ENCODE measurements around the gene IDH3B. TPM values are rescaled to one million over a fixed set of nuclear protein-coding genes. Genes with fewer than 3 reads are reported as not detected.
"Not testable (repeated sequence)": the region's sequence is repeated elsewhere in the genome, so short reads cannot be mapped to it uniquely, and the experiment has no call there.

Gene IDH3B
- total RNA-seq, 1 donor from 2014 or later = 71.0 TPM

DNA sequence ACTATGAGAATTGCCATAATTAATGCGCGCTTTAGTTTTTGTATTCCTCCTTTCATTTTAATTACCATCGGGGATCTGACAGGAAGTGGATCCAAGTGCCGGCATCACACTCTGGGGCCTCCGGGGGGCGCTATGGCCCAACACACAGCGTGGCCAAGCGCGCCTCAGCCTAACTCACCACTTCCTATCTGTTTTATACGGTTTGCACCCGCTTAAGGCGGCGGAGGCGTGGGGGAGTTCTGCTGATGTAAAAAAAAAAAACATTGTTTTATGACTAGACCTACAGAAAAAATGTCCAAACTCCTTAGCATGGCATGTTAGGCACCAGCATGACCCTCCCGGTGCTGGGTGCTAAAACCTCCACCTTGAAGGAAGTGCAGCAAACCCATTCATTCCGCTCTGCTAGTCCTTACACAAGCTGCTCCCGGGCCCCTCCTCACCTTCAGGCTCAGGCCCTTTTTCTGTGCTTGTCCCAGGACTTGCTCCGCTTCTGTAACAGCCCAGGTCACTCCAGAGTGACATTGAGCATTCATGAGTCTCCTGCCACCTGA, 24.1 kb upstream of the IDH3B start:
- H3K27me3 ChIP-seq = no peaks in the 10 kb centered on the region
- TF ChIP-seq, protein P1, sequence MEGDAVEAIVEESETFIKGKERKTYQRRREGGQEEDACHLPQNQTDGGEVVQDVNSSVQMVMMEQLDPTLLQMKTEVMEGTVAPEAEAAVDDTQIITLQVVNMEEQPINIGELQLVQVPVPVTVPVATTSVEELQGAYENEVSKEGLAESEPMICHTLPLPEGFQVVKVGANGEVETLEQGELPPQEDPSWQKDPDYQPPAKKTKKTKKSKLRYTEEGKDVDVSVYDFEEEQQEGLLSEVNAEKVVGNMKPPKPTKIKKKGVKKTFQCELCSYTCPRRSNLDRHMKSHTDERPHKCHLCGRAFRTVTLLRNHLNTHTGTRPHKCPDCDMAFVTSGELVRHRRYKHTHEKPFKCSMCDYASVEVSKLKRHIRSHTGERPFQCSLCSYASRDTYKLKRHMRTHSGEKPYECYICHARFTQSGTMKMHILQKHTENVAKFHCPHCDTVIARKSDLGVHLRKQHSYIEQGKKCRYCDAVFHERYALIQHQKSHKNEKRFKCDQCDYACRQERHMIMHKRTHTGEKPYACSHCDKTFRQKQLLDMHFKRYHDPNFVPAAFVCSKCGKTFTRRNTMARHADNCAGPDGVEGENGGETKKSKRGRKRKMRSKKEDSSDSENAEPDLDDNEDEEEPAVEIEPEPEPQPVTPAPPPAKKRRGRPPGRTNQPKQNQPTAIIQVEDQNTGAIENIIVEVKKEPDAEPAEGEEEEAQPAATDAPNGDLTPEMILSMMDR (IDR thresholded peaks at IDR 0.05) = peak in 1 of 3 experiments; percentile 22
- TF ChIP-seq POLR2AphosphoS5 (IDR thresholded peaks at IDR 0.05; ENCODE audit: insufficient read depth in 1 of 2, low read depth in 1 of 2) = no peak
- TF ChIP-seq POLR2A (IDR thresholded peaks at IDR 0.05) = no peak
- no peak for DNase-seq (ENCODE audit: extremely low spot score in 2 of 2)

DNA sequence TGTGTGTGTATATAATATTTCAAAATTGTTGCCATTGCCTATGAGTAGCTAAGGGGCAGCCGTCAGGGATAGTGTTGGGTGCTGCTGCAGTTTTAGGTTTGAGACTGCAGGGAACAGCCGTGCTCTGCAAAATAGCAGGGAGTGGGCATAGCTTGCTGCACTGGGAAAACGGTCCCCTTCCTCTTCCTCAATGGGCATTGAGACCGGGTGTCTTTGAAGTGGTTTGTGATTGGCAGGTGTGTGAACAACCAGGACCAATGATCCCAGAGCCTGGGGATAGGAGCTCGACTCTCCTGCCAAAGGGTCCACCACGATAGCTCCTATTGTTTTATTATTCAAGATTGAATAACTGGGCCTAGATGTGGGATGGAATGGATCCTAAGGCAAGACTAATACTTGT, 23.5 kb upstream of the IDH3B start:
- no peak for DNase-seq (ENCODE audit: extremely low spot score in 2 of 2)
- no peak overlapping the region for H3K4me3 ChIP-seq
- no peaks in the 10 kb centered on the region for H3K27me3 ChIP-seq
- H3K9me3 ChIP-seq = no peaks in the 10 kb centered on the region
- no peak overlapping the region for H3K27ac ChIP-seq
- peaks cover 4% of the 10 kb centered on the region for H3K4me1 ChIP-seq
- intact Hi-C loops (cut with DNase I) = no loop called here
- TF ChIP-seq POLR2AphosphoS5 (IDR thresholded peaks at IDR 0.05; ENCODE audit: insufficient read depth in 1 of 2, low read depth in 1 of 2) (no peak), POLR2A (IDR thresholded peaks at IDR 0.05) (no peak)
- TF ChIP-seq, protein P1 (IDR thresholded peaks at IDR 0.05) = no peak
- H3K36me3 ChIP-seq = no peaks in the 10 kb centered on the region

More for the DNA sequence above, 24.1 kb upstream of the IDH3B start:
- Histone ChIP-seq H3K9me3 (no peaks in the 10 kb centered on the region), H3K4me3 (no peak overlapping the region), H3K27ac (no peak overlapping the region), H3K4me1 (peaks cover 4% of the 10 kb centered on the region), H3K36me3 (no peaks in the 10 kb centered on the region)
- intact Hi-C loops (cut with DNase I) = no loop called here

DNA sequence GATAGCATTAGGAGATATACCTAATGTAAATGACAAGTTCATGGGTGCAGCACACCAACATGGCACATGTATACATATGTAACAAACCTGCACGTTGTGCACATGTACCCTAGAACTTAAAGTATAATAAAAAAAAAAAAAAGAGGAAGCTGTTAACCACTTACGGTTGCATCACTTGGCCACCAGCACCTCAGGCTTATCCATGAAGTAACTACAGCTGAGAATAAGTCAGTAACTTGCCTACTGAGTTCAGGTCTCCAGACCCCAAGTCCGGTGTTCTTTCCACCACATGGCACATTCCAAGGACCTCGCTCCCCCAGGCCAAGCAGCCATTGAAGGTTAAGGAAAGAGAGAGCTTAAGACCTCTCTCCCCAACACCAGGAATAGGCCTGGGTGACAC, 20.8 kb upstream of the IDH3B start:
- H3K9me3 ChIP-seq; H3K27ac ChIP-seq; DNase-seq (ENCODE audit: extremely low spot score in 2 of 2); H3K27me3 ChIP-seq; H3K36me3 ChIP-seq; H3K4me1 ChIP-seq; H3K4me3 ChIP-seq; intact Hi-C loops (cut with DNase I): not testable (repeated sequence)

- H3K4me1 ChIP-seq; H3K4me3 ChIP-seq; DNase-seq (ENCODE audit: extremely low spot score in 2 of 2); H3K36me3 ChIP-seq; H3K27ac ChIP-seq; H3K9me3 ChIP-seq; H3K27me3 ChIP-seq; intact Hi-C loops (cut with DNase I): not testable (repeated sequence)
Observed at GRCh38 chr20:2682040-2682439, 18.0 kb upstream of the IDH3B start.

DNA sequence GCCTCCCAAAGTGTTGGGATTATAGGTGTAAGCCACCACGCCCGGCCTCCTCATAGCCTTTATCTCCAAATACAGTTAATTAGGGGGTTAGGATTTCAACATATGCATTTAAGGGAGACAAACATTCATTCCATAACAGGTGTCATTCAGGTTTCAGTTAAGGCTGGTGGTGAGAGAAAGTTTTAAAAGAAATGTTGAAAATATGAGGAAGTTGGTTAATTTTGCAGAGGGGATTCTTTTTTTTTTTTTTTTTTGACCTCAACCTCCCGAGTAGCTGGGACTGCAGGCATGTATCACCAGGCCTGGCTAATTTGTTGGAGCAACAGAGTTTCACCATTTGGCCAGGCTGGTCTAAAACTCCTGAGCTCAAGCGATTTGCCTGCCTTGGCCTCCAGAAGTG, 16.0 kb upstream of the IDH3B start:
- intact Hi-C loops (cut with DNase I) = no loop called here
- no peak overlapping the region for H3K27ac ChIP-seq
- H3K27me3 ChIP-seq = no peaks in the 10 kb centered on the region
- no peaks in the 10 kb centered on the region for H3K4me1 ChIP-seq
- TF ChIP-seq, protein P1 (IDR thresholded peaks at IDR 0.05) = no peak
- TF ChIP-seq POLR2AphosphoS5 (IDR thresholded peaks at IDR 0.05; ENCODE audit: insufficient read depth in 1 of 2, low read depth in 1 of 2) = no peak
- TF ChIP-seq POLR2A (IDR thresholded peaks at IDR 0.05) = no peak
- DNase-seq (ENCODE audit: extremely low spot score in 2 of 2) = no peak
- no peak overlapping the region for H3K4me3 ChIP-seq
- no peaks in the 10 kb centered on the region for H3K36me3 ChIP-seq
- H3K9me3 ChIP-seq = no peaks in the 10 kb centered on the region

DNA sequence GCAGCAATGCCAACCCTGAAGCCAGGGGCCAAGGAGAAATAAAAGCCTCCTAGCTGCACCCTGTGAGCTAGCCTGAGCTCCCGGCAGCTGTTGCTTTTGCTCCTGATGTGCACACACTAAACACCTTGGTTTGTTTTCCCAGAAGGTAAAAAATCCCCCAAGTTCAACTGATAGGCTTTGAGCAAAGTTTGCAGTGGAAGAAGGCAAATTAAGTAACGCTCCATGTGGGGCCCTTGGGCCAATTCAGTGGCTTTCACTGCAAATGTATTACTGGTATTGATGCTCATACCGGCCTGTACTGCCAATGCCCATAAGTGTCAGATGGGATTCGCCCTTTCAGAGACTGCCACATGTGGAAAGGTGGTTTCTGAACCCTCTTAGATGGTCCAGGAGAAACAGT, 9.4 kb upstream of the IDH3B start:
- Histone ChIP-seq H3K4me1 (no peaks in the 10 kb centered on the region), H3K27ac (no peak overlapping the region), H3K36me3 (no peaks in the 10 kb centered on the region), H3K4me3 (no peak overlapping the region), H3K27me3 (no peaks in the 10 kb centered on the region), H3K9me3 (no peaks in the 10 kb centered on the region)
- intact Hi-C loops (cut with DNase I) = no loop called here
- DNase-seq (ENCODE audit: extremely low spot score in 2 of 2) = no peak
- TF ChIP-seq POLR2AphosphoS5 (IDR thresholded peaks at IDR 0.05; ENCODE audit: insufficient read depth in 1 of 2, low read depth in 1 of 2) (no peak), POLR2A (IDR thresholded peaks at IDR 0.05) (no peak)
- TF ChIP-seq, protein P1 (IDR thresholded peaks at IDR 0.05) = no peak
